ENCODE data around the gene PLXDC1.

DNA sequence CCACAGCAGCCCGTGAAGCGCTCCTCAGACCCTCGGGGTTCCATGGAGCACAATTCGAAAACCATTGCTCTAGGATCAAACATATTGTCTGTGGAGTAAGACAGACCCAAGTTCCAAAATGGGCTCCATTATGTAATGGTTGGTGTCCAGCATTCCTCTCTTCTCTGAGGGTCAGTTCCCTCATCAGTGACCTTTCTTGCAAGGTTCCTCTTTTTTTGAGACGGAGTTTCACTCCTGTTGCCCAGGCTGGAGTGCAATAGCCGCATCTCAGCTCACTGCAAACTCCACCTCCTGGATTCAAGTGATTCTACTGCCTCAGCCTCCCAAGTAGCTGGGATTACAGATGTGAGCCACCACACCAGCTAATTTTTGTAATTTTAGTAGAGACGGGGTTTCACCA, 28.4 kb downstream of the PLXDC1 start:
- TF ChIP-seq CTCF (IDR thresholded peaks at IDR 0.05; ENCODE audit: low read depth, low read length): no peak
- TF ChIP-seq EZH2phosphoT487 (IDR thresholded peaks at IDR 0.05; ENCODE audit: low read depth): no peak
